Left ventricle myocardium inferior (tissue), 1 donor: ENCODE results near the gene RTL9. TPM values are rescaled to one million over a fixed set of nuclear protein-coding genes. Genes with fewer than 3 reads are reported as not detected.

ENCODE experiments used
- DNase-seq: peaks from one replicate; pipeline ENCODE4 v3.0.0-alpha.2; 2020
- H3K27ac ChIP-seq: fragments of 200-600 bp; replicated peaks from 2 replicates; pipeline ENCODE4 v1.8.0; 2021
- H3K27me3 ChIP-seq: fragments of 200-600 bp; 2 replicates; pipeline ENCODE4 v1.8.0; 2021; ENCODE audit warnings: low read depth
- H3K36me3 ChIP-seq: fragments of 200-600 bp; 2 replicates; pipeline ENCODE4 v1.8.0; 2021
- H3K4me1 ChIP-seq: fragments of 200-600 bp; 2 replicates; pipeline ENCODE4 v1.8.0; 2021
- H3K4me3 ChIP-seq: fragments of 200-600 bp; 2 replicates; pipeline ENCODE4 v1.8.0; 2021; ENCODE audit warnings: mild to moderate bottlenecking, moderate library complexity
- H3K9me3 ChIP-seq: fragments of 200-600 bp; replicated peaks from 2 replicates; pipeline ENCODE4 v1.8.0; 2021
- intact Hi-C: fragments of 100-400 bp; cut with micrococcal nuclease; formaldehyde crosslinking; loops from one replicate; pipeline ENCODE4 v1.11.0; 2022
- total RNA-seq: library from RNA; stranded (reverse); fragmentation: NEBNext Ultra II Directional; extraction: Animal tissue kit (Norgen Biotek cat#: 25700); gene quantifications from one replicate; pipeline ENCODE4 v1.2.1, GENCODE V29; 2021
- TF ChIP-seq, protein P1 (sequence below): fragments of 200-600 bp; IDR thresholded peaks from 2 replicates; pipeline ENCODE4 v1.8.0; 2021; ENCODE audit warnings: antibody characterized with exemption, mild to moderate bottlenecking, borderline replicate concordance
- donor health status: DM: no; HTN: yes; CAD: no; lungs with severe emphysema.

Gene RTL9
- total RNA-seq, 1 donor from 2014 or later, result 0.66 TPM

DNA sequence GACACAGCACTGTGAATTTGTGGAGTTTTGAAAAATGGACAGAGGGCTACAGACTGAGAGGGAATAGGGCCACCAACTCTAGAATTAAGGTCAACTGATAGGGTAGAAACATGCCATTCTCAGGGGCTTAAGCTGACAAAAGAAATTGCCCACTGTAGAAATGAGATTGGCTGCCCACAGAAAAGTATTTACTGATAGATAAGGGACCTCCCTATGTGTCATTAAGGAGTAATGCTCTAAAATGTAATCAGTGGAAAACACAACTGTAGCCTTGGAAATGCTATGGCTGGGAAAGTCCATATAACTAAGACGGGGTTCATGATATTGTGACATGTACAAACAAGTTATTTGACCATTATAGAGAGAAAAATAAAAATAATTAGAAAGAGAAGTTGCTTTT is 4.6 kb downstream of the RTL9 start:
- Histone ChIP-seq H3K4me3 (no peak overlapping the region), H3K36me3 (no peaks in the 10 kb centered on the region), H3K27ac (no peak overlapping the region), H3K9me3 (no peaks in the 10 kb centered on the region), H3K4me1 (no peaks in the 10 kb centered on the region), H3K27me3 (no peaks in the 10 kb centered on the region)
- no peak for DNase-seq
- TF ChIP-seq, protein P1, sequence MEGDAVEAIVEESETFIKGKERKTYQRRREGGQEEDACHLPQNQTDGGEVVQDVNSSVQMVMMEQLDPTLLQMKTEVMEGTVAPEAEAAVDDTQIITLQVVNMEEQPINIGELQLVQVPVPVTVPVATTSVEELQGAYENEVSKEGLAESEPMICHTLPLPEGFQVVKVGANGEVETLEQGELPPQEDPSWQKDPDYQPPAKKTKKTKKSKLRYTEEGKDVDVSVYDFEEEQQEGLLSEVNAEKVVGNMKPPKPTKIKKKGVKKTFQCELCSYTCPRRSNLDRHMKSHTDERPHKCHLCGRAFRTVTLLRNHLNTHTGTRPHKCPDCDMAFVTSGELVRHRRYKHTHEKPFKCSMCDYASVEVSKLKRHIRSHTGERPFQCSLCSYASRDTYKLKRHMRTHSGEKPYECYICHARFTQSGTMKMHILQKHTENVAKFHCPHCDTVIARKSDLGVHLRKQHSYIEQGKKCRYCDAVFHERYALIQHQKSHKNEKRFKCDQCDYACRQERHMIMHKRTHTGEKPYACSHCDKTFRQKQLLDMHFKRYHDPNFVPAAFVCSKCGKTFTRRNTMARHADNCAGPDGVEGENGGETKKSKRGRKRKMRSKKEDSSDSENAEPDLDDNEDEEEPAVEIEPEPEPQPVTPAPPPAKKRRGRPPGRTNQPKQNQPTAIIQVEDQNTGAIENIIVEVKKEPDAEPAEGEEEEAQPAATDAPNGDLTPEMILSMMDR, result no peak
- intact Hi-C loops, result no loop called here

- Histone ChIP-seq H3K27ac (no peak overlapping the region), H3K4me3 (no peak overlapping the region), H3K9me3 (no peaks in the 10 kb centered on the region), H3K27me3 (no peaks in the 10 kb centered on the region), H3K4me1 (no peaks in the 10 kb centered on the region), H3K36me3 (no peaks in the 10 kb centered on the region)
- TF ChIP-seq, protein P1, result no peak
- intact Hi-C loops, result no loop called here
- no peak for DNase-seq
These were observed 14.7 kb downstream of the RTL9 start for GRCh38 chrX:110373310-110373709.

DNA sequence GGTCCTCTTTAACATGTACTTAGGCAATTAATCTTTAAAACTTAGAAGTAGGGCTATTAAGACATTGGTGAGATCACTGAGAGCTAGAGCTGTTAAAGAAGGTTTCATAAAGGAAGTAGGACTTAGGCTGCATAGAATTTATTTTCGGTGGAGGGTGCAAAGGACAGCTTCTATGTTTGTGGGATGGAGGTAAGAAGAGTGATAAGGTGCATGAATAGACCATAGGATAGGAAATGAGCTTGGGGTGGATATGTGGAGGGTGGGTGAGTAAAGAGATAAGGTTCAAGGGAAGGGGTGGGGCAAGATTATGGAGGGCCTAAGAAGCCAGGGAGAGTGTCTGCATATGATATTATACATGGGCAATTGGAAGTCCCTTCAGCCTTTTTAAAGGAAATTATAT is 15.9 kb downstream of the RTL9 start:
- no peak overlapping the region for H3K4me3 ChIP-seq
- H3K9me3 ChIP-seq, result no peaks in the 10 kb centered on the region
- no peaks in the 10 kb centered on the region for H3K36me3 ChIP-seq
- no peaks in the 10 kb centered on the region for H3K27me3 ChIP-seq
- no peak for DNase-seq
- intact Hi-C loops, result no loop called here
- no peaks in the 10 kb centered on the region for H3K4me1 ChIP-seq
- TF ChIP-seq, protein P1, result no peak
- no peak overlapping the region for H3K27ac ChIP-seq

DNA sequence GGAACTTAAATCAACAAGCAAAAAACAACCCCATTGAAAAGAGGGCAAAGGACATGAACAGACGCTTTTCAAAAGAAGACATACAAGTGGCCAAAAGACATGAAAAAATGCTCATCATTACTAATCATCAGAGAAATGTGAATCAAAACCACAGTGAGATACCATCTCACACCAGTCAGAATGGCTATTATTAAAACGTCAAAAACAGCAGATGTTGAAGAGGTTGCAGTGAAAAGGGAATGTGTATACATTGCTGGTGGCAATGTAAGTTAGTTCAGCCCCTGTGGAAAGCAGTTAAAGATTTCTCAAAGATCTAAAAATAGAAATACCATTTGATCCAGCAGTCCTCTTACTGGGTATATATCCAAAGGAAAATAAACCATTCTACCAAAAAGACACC is 22.6 kb downstream of the RTL9 start:
- no peak overlapping the region for H3K4me3 ChIP-seq
- H3K4me1 ChIP-seq, result no peaks in the 10 kb centered on the region
- H3K36me3 ChIP-seq, result no peaks in the 10 kb centered on the region
- H3K27me3 ChIP-seq, result no peaks in the 10 kb centered on the region
- H3K27ac ChIP-seq, result no peak overlapping the region
- H3K9me3 ChIP-seq, result no peaks in the 10 kb centered on the region
- intact Hi-C loops, result no loop called here
- no peak for DNase-seq
- TF ChIP-seq, protein P1, result no peak

DNA sequence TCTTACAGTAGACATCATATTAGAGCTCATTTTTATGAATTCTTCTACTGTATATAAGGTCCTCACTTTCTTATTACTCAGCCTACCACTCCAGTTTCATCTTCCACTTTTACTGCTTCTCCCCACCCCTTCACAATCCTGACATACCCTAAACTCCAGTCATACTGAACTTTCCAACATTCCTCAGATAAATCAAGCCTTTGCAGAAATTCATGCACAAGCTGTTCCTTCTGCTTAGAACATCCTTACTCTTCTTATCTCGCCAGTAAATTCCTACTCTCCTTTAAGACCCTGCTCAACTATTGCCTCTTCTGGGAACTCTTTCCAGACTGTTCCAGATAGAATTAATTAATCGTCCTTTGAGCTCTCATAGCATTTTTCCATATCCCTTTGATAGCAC is 24.8 kb downstream of the RTL9 start:
- TF ChIP-seq, protein P1, result no peak
- Histone ChIP-seq H3K27me3 (no peaks in the 10 kb centered on the region), H3K36me3 (no peaks in the 10 kb centered on the region), H3K4me1 (no peaks in the 10 kb centered on the region), H3K9me3 (no peaks in the 10 kb centered on the region), H3K27ac (no peak overlapping the region), H3K4me3 (no peak overlapping the region)
- DNase-seq, result no peak
- intact Hi-C loops, result no loop called here

DNA sequence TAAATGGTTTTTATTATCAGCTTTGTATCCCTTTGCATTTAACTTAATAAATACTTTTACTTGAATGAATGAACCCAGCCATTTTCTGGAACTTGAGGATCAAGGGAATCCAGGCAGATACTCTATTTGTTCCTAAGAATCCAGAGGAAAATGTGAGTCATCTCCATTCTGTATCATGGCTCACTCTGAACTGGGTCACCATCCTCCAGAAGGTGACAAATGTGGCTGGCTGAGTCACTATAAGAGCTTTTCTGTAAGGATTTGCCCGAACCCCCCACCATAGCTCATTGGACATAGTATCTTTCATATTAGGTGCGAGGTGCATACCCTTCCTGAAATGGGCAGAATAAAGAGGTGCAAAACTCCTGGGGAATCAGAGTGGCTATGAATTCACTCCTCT is 25.8 kb downstream of the RTL9 start:
- Histone ChIP-seq H3K4me3 (no peak overlapping the region), H3K4me1 (no peaks in the 10 kb centered on the region), H3K9me3 (no peaks in the 10 kb centered on the region), H3K36me3 (no peaks in the 10 kb centered on the region), H3K27ac (no peak overlapping the region), H3K27me3 (no peaks in the 10 kb centered on the region)
- TF ChIP-seq, protein P1, result no peak
- DNase-seq, result no peak
- intact Hi-C loops, result no loop called here
